NCI-H1417 (cell line): ENCODE measurements around the gene MGAT5.
A peak's percentile ranks its signal among the peaks of the same experiment; 100 is the strongest.
"Not testable (repeated sequence)": the region's sequence is repeated elsewhere in the genome, so short reads cannot be mapped to it uniquely, and the experiment has no call there.

Experiments used
- DNase-seq, 3 experiments: peaks; one replicate each; lab custom pipeline; 2025; lab: John Stamatoyannopoulos, UW

Gene MGAT5

GRCh38 chr2:134278553-134278952 lies 24.7 kb downstream of the MGAT5 start:
- DNase-seq: no peak

GRCh38 chr2:134279417-134279816 lies 25.5 kb downstream of the MGAT5 start:
- no peak for DNase-seq

- DNase-seq: no peak
Measured at GRCh38 chr2:134280231-134280630, 26.4 kb downstream of the MGAT5 start.

- no peak for DNase-seq
Measured at GRCh38 chr2:134280726-134281125, 26.9 kb downstream of the MGAT5 start.

GRCh38 chr2:134281815-134282419 lies 28.0 kb downstream of the MGAT5 start:
- DNase-seq: peak in 2 of 3 experiments; percentile 18 to 58

GRCh38 chr2:134282629-134283400 lies 28.9 kb downstream of the MGAT5 start:
- no peak for DNase-seq

GRCh38 chr2:134283661-134284060 lies 29.8 kb downstream of the MGAT5 start:
- DNase-seq: no peak

GRCh38 chr2:134284119-134284670 lies 30.3 kb downstream of the MGAT5 start:
- DNase-seq: no peak

GRCh38 chr2:134287323-134287722 lies 33.5 kb downstream of the MGAT5 start:
- no peak for DNase-seq

GRCh38 chr2:134288814-134289213 lies 34.9 kb downstream of the MGAT5 start:
- DNase-seq: no peak

GRCh38 chr2:134289225-134289624 lies 35.4 kb downstream of the MGAT5 start:
- no peak for DNase-seq

- DNase-seq: no peak
Measured at GRCh38 chr2:134290358-134290757, 36.5 kb downstream of the MGAT5 start.

- DNase-seq: no peak
Measured at GRCh38 chr2:134292514-134292913, 38.6 kb downstream of the MGAT5 start.

- no peak for DNase-seq
Measured at GRCh38 chr2:134293719-134294537, 40.1 kb downstream of the MGAT5 start.

- not testable (repeated sequence) for DNase-seq
Measured at GRCh38 chr2:134294598-134294997, 40.7 kb downstream of the MGAT5 start.

- DNase-seq: no peak
Measured at GRCh38 chr2:134295441-134295840, 41.6 kb downstream of the MGAT5 start.

GRCh38 chr2:134296301-134296700 lies 42.4 kb downstream of the MGAT5 start:
- no peak for DNase-seq

GRCh38 chr2:134299334-134299733 lies 45.5 kb downstream of the MGAT5 start:
- no peak for DNase-seq

GRCh38 chr2:134300585-134300984 lies 46.7 kb downstream of the MGAT5 start:
- no peak for DNase-seq

GRCh38 chr2:134301099-134301927 lies 47.4 kb downstream of the MGAT5 start:
- DNase-seq: no peak

- no peak for DNase-seq
Measured at GRCh38 chr2:134301928-134302260, 48.0 kb downstream of the MGAT5 start.
